Upper lobe of left lung (tissue), 6 donors: ENCODE data around the gene MGLL. TPM values are rescaled to one million over a fixed set of nuclear protein-coding genes. Genes with fewer than 3 reads are reported as not detected.

Experiments
- ATAC-seq, 2 donors: fragments of 200-7000 bp; cut with Tn5 transposase; one replicate each; pipeline ENCODE4 v1.9.1; 2022; ENCODE audit warnings: mild to moderate bottlenecking in 2 of 2, moderate library complexity in 2 of 2; ENCODE audit not compliant: low FRiP score in 2 of 2
- DNase-seq, 2 donors: peaks; one replicate each; pipeline ENCODE4 v3.0.0-alpha.2; 2019 to 2020
- H3K27ac ChIP-seq, 4 donors: fragments of 200-600 bp; sonication (generic); one replicate each; pipeline ENCODE4 v1.5.1; 2016 to 2019
- H3K27me3 ChIP-seq, 4 donors: fragments of 200-600 bp; sonication (generic); one replicate each; pipeline ENCODE4 v1.5.1; 2017 to 2019
- H3K36me3 ChIP-seq, 4 donors: fragments of 200-600 bp; sonication (generic); one replicate each; pipeline ENCODE4 v1.5.1; 2016 to 2019
- H3K4me1 ChIP-seq, 4 donors: fragments of 200-600 bp; sonication (generic); one replicate each; pipeline ENCODE4 v1.5.1; 2018 to 2019
- H3K4me3 ChIP-seq, 4 donors: fragments of 200-600 bp; sonication (generic); one replicate each; pipeline ENCODE4 v1.5.1; 2017 to 2019; ENCODE audit warnings: mild to moderate bottlenecking in 2 of 4, moderate library complexity in 1 of 4
- H3K9me3 ChIP-seq, 4 donors: fragments of 200-600 bp; sonication (generic); one replicate each; pipeline ENCODE4 v1.5.1; 2018 to 2019
- CTCF ChIP-seq, 6 experiments: fragments of 450-650 bp in 4 of 6; fragments of 200-600 bp in 2 of 6; sonication (generic) in 2 of 6; IDR thresholded peaks; one replicate each; pipeline ENCODE4 v1.5.1; 2016 to 2019; ENCODE audit warnings: antibody characterized with exemption in 6 of 6
- EP300 ChIP-seq, 4 donors: sonication (generic); formaldehyde crosslinking; IDR thresholded peaks; one replicate each; pipeline ENCODE4 v1.5.1; 2017; ENCODE audit warnings: antibody characterized with exemption in 4 of 4, control low read depth in 2 of 4
- POLR2A ChIP-seq, 4 donors: fragments of 450-650 bp; IDR thresholded peaks; one replicate each; pipeline ENCODE4 v1.5.1; 2016 to 2017; ENCODE audit warnings: antibody characterized with exemption in 4 of 4, mild to moderate bottlenecking in 2 of 4
- POLR2AphosphoS5 ChIP-seq, 2 donors: sonication (generic); formaldehyde crosslinking; IDR thresholded peaks; one replicate each; pipeline ENCODE4 v1.5.1; 2017; ENCODE audit warnings: antibody characterized with exemption in 2 of 2
- WGBS, 2 donors: methylation state at CpG; one replicate each; pipeline ENCODE4 v1.1.5; 2017 to 2018; 5-methylcytosine and 5-hydroxymethylcytosine counted together
- total RNA-seq, 6 donors: library from RNA; depleted of rRNA in 4 of 6; stranded (reverse); fragments of >200 nt in 4 of 6; gene quantifications; one replicate each; pipeline versions ENCODE4 v1.1.0 to v1.2.1, GENCODE V29; 2016 to 2021
- donor health status: DM: no; HTN: no; CAD: no; lungs with moderate emphysema.
- donor health status: DM: no; HTN: yes; CAD: no; lungs with severe emphysema.

Gene MGLL
- total RNA-seq, 6 donors from 2014 or later, result 128 to 253 (median 190) TPM

- H3K36me3 ChIP-seq, result no peaks in the 10 kb centered on the region
- no peak overlapping the region for H3K27ac ChIP-seq
- ATAC-seq (no peak), DNase-seq (no peak)
- no peaks in the 10 kb centered on the region for H3K27me3 ChIP-seq
- WGBS, 2 donors, result 92% methylated on average over 4 of the region's 4 CpGs
- peaks cover 0 to 7% (median 0%) of the 10 kb centered on the region in 4 donors for H3K4me1 ChIP-seq
- TF ChIP-seq POLR2AphosphoS5 (IDR thresholded peaks at IDR 0.05), result no peak
- no peak overlapping the region for H3K4me3 ChIP-seq
- no peaks in the 10 kb centered on the region for H3K9me3 ChIP-seq
These were observed 172.1 kb downstream of the MGLL start for GRCh38 chr3:127650236-127650635.

- ATAC-seq (no peak), DNase-seq (no peak)
- Histone ChIP-seq H3K36me3 (no peaks in the 10 kb centered on the region), H3K27ac (no peak overlapping the region), H3K9me3 (no peaks in the 10 kb centered on the region), H3K4me3 (no peak overlapping the region), H3K27me3 (no peaks in the 10 kb centered on the region), H3K4me1 (peaks cover 0 to 7% (median 0%) of the 10 kb centered on the region in 4 donors)
- TF ChIP-seq POLR2A (IDR thresholded peaks at IDR 0.05) (no peak), EP300 (IDR thresholded peaks at IDR 0.05) (no peak), CTCF (IDR thresholded peaks at IDR 0.05) (no peak), POLR2AphosphoS5 (IDR thresholded peaks at IDR 0.05) (no peak)
These were observed 174.5 kb downstream of the MGLL start for GRCh38 chr3:127647845-127648204.

DNA sequence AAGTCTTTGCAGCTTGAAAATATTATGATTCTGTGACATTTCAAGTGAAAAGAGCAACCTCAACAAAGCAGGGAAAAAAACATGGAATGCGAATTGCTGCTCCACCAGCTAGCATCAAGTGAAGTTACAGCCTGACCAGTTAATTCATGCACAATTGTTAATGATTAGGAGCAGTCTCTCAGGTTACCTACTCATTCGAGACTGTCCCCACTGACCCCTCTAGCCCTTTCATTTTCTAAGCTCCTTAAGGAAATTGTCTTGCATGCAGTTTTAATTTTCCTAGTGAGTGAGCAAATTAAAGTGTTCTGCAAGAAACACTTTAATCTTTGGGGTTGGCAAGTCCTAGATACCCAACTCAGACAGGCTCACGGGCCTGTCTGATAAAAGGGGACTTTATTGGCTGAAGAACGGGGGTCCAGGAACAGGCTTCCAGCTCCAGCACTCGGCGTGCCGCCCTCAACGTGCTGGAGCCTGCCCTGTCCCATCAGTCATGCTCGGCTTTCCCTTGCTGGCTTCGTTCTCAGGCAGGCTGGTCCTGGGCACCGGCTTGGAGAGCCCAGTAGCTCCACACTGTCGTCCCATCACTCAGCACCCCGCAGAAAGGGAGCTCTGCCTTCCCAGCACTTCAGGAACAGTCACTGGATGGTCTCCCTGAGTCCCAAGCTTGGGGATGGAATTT, 175.0 kb downstream of the MGLL start:
- 74 to 76% methylated on average over 6 to 13 of the region's 13 CpGs for WGBS, 2 donors
- H3K36me3 ChIP-seq, result no peaks in the 10 kb centered on the region
- H3K27ac ChIP-seq, result no peak overlapping the region
- no peak overlapping the region for H3K4me3 ChIP-seq
- peaks cover 0 to 5% (median 0%) of the 10 kb centered on the region in 4 donors for H3K4me1 ChIP-seq
- no peaks in the 10 kb centered on the region for H3K9me3 ChIP-seq
- ATAC-seq, result no peak
- no peak for TF ChIP-seq EP300 (IDR thresholded peaks at IDR 0.05)
- TF ChIP-seq CTCF (IDR thresholded peaks at IDR 0.05), result no peak
- no peak for TF ChIP-seq POLR2AphosphoS5 (IDR thresholded peaks at IDR 0.05)
- TF ChIP-seq POLR2A (IDR thresholded peaks at IDR 0.05), result no peak
- H3K27me3 ChIP-seq, result no peaks in the 10 kb centered on the region
- DNase-seq, result no peak

GRCh38 chr3:127646501-127647046, 175.7 kb downstream of the MGLL start:
- Histone ChIP-seq H3K36me3 (no peaks in the 10 kb centered on the region), H3K27me3 (no peaks in the 10 kb centered on the region), H3K9me3 (no peaks in the 10 kb centered on the region), H3K27ac (no peak overlapping the region), H3K4me3 (no peak overlapping the region), H3K4me1 (no peaks in the 10 kb centered on the region)
- WGBS, 2 donors, result 93 to 94% methylated on average over 7 to 8 of the region's 10 CpGs
- no peak for DNase-seq
- no peak for ATAC-seq
- TF ChIP-seq CTCF (IDR thresholded peaks at IDR 0.05), result no peak
- TF ChIP-seq EP300 (IDR thresholded peaks at IDR 0.05), result no peak
- no peak for TF ChIP-seq POLR2A (IDR thresholded peaks at IDR 0.05)
- TF ChIP-seq POLR2AphosphoS5 (IDR thresholded peaks at IDR 0.05), result no peak

- no peak overlapping the region for H3K27ac ChIP-seq
- H3K4me3 ChIP-seq, result no peak overlapping the region
- no peaks in the 10 kb centered on the region for H3K4me1 ChIP-seq
- no peak for DNase-seq
- peak in 1 of 2 donors; percentile 52 for ATAC-seq
- WGBS, 2 donors, result 94 to 96% methylated on average over 7 to 8 of the region's 8 CpGs
- H3K36me3 ChIP-seq, result no peaks in the 10 kb centered on the region
- no peaks in the 10 kb centered on the region for H3K9me3 ChIP-seq
- H3K27me3 ChIP-seq, result no peaks in the 10 kb centered on the region
- TF ChIP-seq CTCF (IDR thresholded peaks at IDR 0.05), result no peak
- no peak for TF ChIP-seq POLR2A (IDR thresholded peaks at IDR 0.05)
- no peak for TF ChIP-seq POLR2AphosphoS5 (IDR thresholded peaks at IDR 0.05)
- TF ChIP-seq EP300 (IDR thresholded peaks at IDR 0.05), result no peak
These were observed 176.8 kb downstream of the MGLL start for GRCh38 chr3:127645371-127646015.
